ENCODE results near the gene MBD3L1.

DNA sequence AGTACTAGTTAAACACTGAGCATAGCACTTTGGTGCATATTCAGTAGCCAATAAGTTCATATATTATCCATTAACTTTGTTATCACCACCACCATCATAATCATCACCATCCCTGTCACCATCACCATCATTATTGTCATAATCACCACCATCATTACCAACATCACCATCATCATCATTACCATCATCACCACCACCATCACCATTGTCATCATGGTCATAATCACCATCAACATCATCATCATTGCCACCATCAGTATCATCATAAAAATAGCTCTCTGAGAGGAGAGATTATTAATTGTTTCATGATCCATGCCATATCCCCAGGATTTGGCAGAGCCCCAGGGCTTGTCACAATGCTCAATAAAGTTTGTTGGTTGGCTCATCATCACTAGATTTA lies 49.3 kb downstream of the MBD3L1 start:
- TF ChIP-seq, protein P1, sequence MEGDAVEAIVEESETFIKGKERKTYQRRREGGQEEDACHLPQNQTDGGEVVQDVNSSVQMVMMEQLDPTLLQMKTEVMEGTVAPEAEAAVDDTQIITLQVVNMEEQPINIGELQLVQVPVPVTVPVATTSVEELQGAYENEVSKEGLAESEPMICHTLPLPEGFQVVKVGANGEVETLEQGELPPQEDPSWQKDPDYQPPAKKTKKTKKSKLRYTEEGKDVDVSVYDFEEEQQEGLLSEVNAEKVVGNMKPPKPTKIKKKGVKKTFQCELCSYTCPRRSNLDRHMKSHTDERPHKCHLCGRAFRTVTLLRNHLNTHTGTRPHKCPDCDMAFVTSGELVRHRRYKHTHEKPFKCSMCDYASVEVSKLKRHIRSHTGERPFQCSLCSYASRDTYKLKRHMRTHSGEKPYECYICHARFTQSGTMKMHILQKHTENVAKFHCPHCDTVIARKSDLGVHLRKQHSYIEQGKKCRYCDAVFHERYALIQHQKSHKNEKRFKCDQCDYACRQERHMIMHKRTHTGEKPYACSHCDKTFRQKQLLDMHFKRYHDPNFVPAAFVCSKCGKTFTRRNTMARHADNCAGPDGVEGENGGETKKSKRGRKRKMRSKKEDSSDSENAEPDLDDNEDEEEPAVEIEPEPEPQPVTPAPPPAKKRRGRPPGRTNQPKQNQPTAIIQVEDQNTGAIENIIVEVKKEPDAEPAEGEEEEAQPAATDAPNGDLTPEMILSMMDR (IDR thresholded peaks at IDR 0.05 in 2 of 3, conservative IDR thresholded peaks at IDR 0.05 in 1 of 3; ENCODE audit: control insufficient read depth in 2 of 3, extremely low read depth in 1 of 3, insufficient read depth in 1 of 3, low read depth in 3 of 3, low read length in 3 of 3) = no peak
- TF ChIP-seq TAF1 (IDR thresholded peaks at IDR 0.05; ENCODE audit: borderline replicate concordance, low read depth, low read length) (no peak), POLR2AphosphoS5 (IDR thresholded peaks at IDR 0.05; ENCODE audit: low read length) (no peak), KDM1A (IDR thresholded peaks at IDR 0.05; ENCODE audit: borderline replicate concordance) (no peak), CBFB (IDR thresholded peaks at IDR 0.05; ENCODE audit: low read depth) (no peak), HDGF (IDR thresholded peaks at IDR 0.05) (no peak), MXI1 (IDR thresholded peaks at IDR 0.05; ENCODE audit: low read depth, low read length) (no peak)
- TF ChIP-seq, protein P2, sequence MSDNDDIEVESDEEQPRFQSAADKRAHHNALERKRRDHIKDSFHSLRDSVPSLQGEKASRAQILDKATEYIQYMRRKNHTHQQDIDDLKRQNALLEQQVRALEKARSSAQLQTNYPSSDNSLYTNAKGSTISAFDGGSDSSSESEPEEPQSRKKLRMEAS (IDR thresholded peaks at IDR 0.05; ENCODE audit: low read depth, low read length) = no peak

All from GM12878 (cell line).